Activated naive CD4-positive, alpha-beta T cell treated with anti-CD3 and anti-CD28 coated beads, Interleukin-2, amount 50 U/mL, for 16 hours (primary cell): Measurements from ENCODE around the gene PLEKHM2.
A peak's percentile ranks its signal among the peaks of the same experiment; 100 is the strongest.
"Not testable (repeated sequence)": the region's sequence is repeated elsewhere in the genome, so short reads cannot be mapped to it uniquely, and the experiment has no call there.

ENCODE experiments used
- DNase-seq: peaks from one replicate; pipeline ENCODE4 v3.0.0-alpha.2; 2020

PLEKHM2 gene

GRCh38 chr1:15684042-15684461 is at the start of gene PLEKHM2:
PLEKHM2 (plus strand) TSS chr1:15684320; CDS start chr1:15684559, 239 bp downstream.
- peak; percentile 56 for DNase-seq

- DNase-seq = no peak
Observed at GRCh38 chr1:15636436-15636835, 47.7 kb upstream of the PLEKHM2 start.

- DNase-seq = no peak
Observed at GRCh38 chr1:15637826-15638225, 46.3 kb upstream of the PLEKHM2 start.

- no peak for DNase-seq
Observed at GRCh38 chr1:15639262-15639661, 44.9 kb upstream of the PLEKHM2 start.

GRCh38 chr1:15639931-15640330 is 44.2 kb upstream of the PLEKHM2 start:
- no peak for DNase-seq

- DNase-seq = no peak
Observed at GRCh38 chr1:15640667-15641066, 43.5 kb upstream of the PLEKHM2 start.

- DNase-seq = no peak
Observed at GRCh38 chr1:15649937-15650336, 34.2 kb upstream of the PLEKHM2 start.

GRCh38 chr1:15650433-15650832 is 33.7 kb upstream of the PLEKHM2 start:
- no peak for DNase-seq

GRCh38 chr1:15652130-15652529 is 32.0 kb upstream of the PLEKHM2 start:
- not testable (repeated sequence) for DNase-seq

GRCh38 chr1:15654091-15654690 is 29.9 kb upstream of the PLEKHM2 start:
- no peak for DNase-seq

GRCh38 chr1:15656464-15656863 is 27.7 kb upstream of the PLEKHM2 start:
- no peak for DNase-seq

- DNase-seq = no peak
Observed at GRCh38 chr1:15657021-15657420, 27.1 kb upstream of the PLEKHM2 start.

GRCh38 chr1:15660151-15660550 is 24.0 kb upstream of the PLEKHM2 start:
- no peak for DNase-seq

GRCh38 chr1:15662477-15662876 is 21.6 kb upstream of the PLEKHM2 start:
- DNase-seq = no peak

- DNase-seq = no peak
Observed at GRCh38 chr1:15663925-15664324, 20.2 kb upstream of the PLEKHM2 start.

GRCh38 chr1:15667362-15667761 is 16.8 kb upstream of the PLEKHM2 start:
- DNase-seq = no peak

- no peak for DNase-seq
Observed at GRCh38 chr1:15668089-15668754, 15.9 kb upstream of the PLEKHM2 start.

GRCh38 chr1:15669074-15669473 is 15.0 kb upstream of the PLEKHM2 start:
- DNase-seq = no peak

- no peak for DNase-seq
Observed at GRCh38 chr1:15669864-15670263, 14.3 kb upstream of the PLEKHM2 start.

GRCh38 chr1:15671430-15671829 is 12.7 kb upstream of the PLEKHM2 start:
- DNase-seq = no peak

- DNase-seq = no peak
Observed at GRCh38 chr1:15674386-15675159, 9.5 kb upstream of the PLEKHM2 start.

GRCh38 chr1:15676010-15676409 is 8.1 kb upstream of the PLEKHM2 start:
- no peak for DNase-seq

- no peak for DNase-seq
Observed at GRCh38 chr1:15676688-15677661, 7.1 kb upstream of the PLEKHM2 start.
